Mammary epithelial cell (primary cell): Measurements from ENCODE around the gene TMEM108.

Source experiments
- CTCF ChIP-seq, 2 donors: IDR thresholded peaks in 1 of 2; conservative IDR thresholded peaks in 1 of 2; 2 replicates each; pipeline ENCODE4 v1.5.1; 2011 to 2012; ENCODE audit warnings: inconsistent platforms in 2 of 2, low read length in 2 of 2, mild to moderate bottlenecking in 2 of 2, control low read depth in 1 of 2, low read depth in 1 of 2; ENCODE audit not compliant: insufficient read depth in 1 of 2; ENCODE audit errors: extremely low read depth in 1 of 2
- EZH2 ChIP-seq: IDR thresholded peaks from 2 replicates; pipeline ENCODE4 v1.6.1; 2012; ENCODE audit warnings: low read length, inconsistent platforms, borderline replicate concordance

- TF ChIP-seq CTCF (conservative IDR thresholded peaks at IDR 0.05 in 1 of 2, IDR thresholded peaks at IDR 0.05 in 1 of 2; ENCODE audit: extremely low read depth in 1 of 2, insufficient read depth in 1 of 2, low read depth in 1 of 2, low read length in 2 of 2) (no peak), EZH2 (no peak)
Observed at GRCh38 chr3:133254151-133254550, 216.0 kb downstream of the TMEM108 start.
